GM19452 (cell line): ENCODE results near the gene ACTN2.
"Not testable (repeated sequence)": the region's sequence is repeated elsewhere in the genome, so short reads cannot be mapped to it uniquely, and the experiment has no call there.

Experiments
- ATAC-seq: cut with Tn5 transposase; IDR thresholded peaks from one replicate; pipeline ENCODE4 v1.9.1; 2021; ENCODE audit not compliant: unreplicated experiment

The ACTN2 gene

GRCh38 chr1:236685917-236686814, at the start of gene ACTN2:
TSS of gene ACTN2 (plus strand) at chr1:236686499. CDS start at chr1:236686674, 175 bp downstream.
- ATAC-seq = peak; percentile 72

- ATAC-seq = no peak
Observed at GRCh38 chr1:236638945-236639344, 47.4 kb upstream of the ACTN2 start.

DNA sequence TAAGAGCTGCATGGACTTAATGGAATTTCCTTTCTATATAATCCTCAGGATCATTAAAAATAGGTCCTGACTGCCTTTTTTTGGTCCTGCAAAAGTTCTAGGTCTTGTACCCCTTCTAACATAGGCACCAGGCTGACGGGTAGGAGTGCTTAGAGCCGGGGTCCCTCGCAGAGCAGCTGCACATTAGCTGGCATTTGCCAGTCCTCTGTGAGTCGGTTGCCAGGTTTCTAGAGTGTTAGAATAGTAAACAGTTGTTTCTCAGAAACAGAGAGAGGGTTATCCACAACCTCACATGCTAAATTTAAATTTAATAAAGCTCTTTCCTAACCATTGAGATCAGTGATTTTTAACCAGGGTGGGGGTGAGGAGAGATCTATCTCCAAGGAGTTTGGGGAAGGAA, 46.6 kb upstream of the ACTN2 start:
- no peak for ATAC-seq

GRCh38 chr1:236642763-236643162, 43.5 kb upstream of the ACTN2 start:
- ATAC-seq = no peak

GRCh38 chr1:236645016-236645680, 41.2 kb upstream of the ACTN2 start:
- ATAC-seq = no peak

- ATAC-seq = no peak
Observed at GRCh38 chr1:236654511-236654910, 31.8 kb upstream of the ACTN2 start.

GRCh38 chr1:236654957-236655356, 31.3 kb upstream of the ACTN2 start:
- ATAC-seq = no peak

DNA sequence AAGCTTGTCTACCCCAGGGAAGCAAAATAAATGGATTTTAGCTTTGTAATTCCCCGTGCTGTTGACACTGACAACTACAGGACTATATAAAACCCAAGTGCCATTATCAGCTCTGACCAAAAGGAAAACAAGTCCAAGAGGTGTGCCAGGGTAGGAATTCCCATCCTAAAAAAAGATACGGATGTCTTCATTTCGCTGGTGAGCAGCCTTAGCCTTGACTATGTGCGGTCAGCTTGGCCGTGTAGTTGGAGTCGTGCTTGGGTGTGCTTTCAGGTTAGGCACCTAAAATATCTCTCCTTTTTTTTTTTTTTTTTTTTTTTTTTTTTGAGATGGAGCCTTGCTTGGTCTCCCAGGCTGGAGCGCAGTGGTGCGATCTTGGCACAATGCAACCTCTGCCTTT, 28.9 kb upstream of the ACTN2 start:
- ATAC-seq = no peak

- ATAC-seq = no peak
Observed at GRCh38 chr1:236659792-236660587, 26.3 kb upstream of the ACTN2 start.

GRCh38 chr1:236663934-236664333, 22.4 kb upstream of the ACTN2 start:
- ATAC-seq = no peak

- ATAC-seq = not testable (repeated sequence)
Observed at GRCh38 chr1:236668909-236669308, 17.4 kb upstream of the ACTN2 start.

DNA sequence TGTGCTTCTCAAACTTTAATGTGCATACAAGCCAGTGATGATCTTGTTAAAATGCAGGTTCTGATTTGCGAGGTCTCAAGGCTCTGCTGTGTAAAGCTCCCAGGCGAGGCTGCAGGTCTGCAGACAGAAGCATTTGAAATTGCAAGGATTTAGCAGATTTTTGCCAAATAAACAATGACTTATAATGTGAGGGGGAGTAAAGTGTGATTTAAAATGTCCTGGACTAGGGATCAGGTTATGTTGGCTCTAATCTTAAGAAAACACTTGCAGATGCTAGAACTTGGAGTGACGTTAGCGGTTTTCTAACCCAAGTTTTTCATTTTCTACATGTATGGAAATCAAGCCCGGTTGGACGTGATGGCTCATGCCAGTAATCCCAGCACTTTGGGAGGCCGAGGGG, 16.2 kb upstream of the ACTN2 start:
- ATAC-seq = no peak

DNA sequence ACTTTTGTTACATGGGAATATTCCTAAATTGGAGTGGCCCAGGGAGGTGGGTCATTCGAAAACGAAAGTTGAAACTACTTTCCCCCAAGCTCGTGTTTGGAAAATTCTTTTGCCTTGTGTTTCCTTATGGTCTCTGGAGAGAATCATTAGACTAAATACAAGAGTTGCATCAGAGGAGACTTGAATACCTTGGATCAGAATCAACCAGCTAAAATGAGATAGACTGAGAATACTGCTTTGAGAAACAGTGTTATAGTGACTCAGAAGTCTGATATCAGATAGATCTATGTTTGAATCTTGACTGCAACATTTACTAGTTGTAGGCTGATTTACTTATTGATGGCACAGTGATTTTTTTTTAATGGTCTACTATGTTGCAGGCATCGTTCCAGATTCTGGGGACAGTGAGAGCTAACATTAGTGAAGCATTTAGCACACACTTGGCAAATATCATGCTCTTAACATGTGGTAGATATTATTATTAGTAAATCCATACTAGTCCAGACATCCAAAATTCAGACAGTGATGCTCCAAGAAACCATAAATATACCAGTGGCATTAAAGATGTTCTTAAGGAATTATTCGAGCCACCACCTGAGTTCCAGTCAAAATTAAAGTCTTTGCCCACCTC, 12.9 kb upstream of the ACTN2 start:
- no peak for ATAC-seq

DNA sequence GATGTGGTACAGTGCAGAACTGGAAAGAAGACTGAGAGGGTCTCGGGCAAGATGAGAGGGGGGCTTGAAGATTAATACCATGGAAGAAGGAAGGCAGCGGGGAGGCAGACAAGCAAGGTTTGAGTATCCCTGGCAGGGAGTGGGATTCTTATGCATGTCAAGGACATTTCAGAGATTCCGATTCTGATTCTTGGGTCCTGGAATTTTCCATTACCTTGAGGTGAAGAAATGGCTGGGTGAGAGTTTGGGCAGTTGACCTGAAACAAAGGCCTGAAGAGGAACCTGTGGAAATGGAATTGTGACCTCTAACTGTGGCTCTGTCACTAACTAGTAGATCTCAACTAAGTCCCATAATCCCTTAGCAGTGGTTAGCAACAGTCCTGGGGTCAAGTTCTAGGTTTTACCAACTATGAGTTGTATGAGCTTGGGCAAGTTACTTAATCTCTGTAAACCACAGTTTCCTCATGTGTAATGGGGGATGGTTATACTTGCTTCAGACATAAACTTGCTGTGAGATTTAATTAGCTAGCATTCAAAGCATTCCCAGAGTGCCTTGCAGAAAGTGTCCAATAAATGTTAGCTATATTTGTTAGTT, 8.6 kb upstream of the ACTN2 start:
- ATAC-seq = no peak

DNA sequence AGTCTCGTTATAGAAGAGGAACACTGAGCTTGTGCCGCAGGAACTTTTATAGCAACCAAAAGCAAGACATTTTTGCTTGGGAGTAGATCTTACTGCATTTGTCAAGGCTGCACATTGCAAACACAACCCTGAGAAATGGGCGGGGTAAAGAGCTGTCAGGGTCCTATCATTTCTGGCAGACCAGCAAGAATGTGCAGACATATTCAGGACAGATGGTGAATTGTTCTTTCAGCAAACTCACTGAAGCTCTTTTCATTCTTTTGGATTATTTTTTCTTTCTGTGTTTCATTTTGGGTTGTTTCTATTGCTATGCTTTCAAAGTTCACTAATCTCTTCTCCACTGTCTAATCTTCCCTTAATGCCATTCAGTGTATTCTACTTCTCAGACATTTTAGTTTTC, 5.1 kb upstream of the ACTN2 start:
- ATAC-seq = no peak

GRCh38 chr1:236685205-236685916, 938 bp upstream of the ACTN2 start:
- ATAC-seq = no peak

GRCh38 chr1:236686815-236687160, 489 bp downstream of the ACTN2 start:
- no peak for ATAC-seq

- ATAC-seq = no peak
Observed at GRCh38 chr1:236687273-236687672, 974 bp downstream of the ACTN2 start.

GRCh38 chr1:236688705-236689104, 2.4 kb downstream of the ACTN2 start:
- no peak for ATAC-seq
